Stimulated activated CD4-positive, alpha-beta T cell treated with anti-CD3 and anti-CD28 coated beads, Interleukin-4, amount 100 ng/mL, for 1 hour (primary cell): ENCODE results near the gene GDA.
A peak's percentile ranks its signal among the peaks of the same experiment; 100 is the strongest.
"Not testable (repeated sequence)": the region's sequence is repeated elsewhere in the genome, so short reads cannot be mapped to it uniquely, and the experiment has no call there.

Source experiments
- DNase-seq: peaks from one replicate; pipeline ENCODE4 v3.0.0-alpha.2; 2020

Gene GDA

DNA sequence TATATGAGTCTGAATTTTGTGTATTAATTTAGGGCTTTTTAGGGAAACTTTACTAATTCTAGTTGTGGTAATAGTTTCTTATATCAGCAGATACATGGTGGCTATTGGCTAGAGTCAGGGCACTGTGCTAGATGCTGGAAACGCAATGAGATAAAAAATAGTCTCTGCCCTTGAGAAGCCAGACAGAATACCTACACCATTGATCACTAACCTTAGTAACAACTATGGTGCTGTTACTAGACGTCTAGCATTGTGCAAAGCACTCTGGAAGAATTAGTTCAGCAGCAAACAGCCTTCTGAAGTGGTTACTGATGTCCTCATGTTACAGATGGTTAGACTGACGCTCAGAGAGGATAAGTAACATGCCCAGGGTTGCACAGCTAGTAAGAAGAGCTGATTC is 61.8 kb downstream of the GDA start:
- DNase-seq: no peak

DNA sequence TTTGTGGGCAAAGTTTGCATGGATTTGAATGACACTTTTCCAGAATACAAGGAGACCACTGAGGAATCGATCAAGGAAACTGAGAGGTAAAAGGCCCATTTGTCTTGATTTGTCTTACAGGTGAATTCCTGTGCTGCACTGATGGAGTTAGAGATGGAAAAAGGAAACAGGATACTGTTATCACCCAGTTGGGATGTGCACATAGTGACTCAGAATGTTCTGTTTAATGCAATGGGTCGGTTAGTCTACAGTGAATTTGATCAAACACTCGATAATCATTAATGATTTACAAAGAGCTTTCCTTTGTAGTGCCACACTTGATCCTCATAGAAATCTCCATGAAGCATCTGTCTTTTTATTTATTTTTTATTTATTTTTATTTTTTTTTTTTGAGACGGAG is 64.7 kb downstream of the GDA start:
- DNase-seq: no peak

DNA sequence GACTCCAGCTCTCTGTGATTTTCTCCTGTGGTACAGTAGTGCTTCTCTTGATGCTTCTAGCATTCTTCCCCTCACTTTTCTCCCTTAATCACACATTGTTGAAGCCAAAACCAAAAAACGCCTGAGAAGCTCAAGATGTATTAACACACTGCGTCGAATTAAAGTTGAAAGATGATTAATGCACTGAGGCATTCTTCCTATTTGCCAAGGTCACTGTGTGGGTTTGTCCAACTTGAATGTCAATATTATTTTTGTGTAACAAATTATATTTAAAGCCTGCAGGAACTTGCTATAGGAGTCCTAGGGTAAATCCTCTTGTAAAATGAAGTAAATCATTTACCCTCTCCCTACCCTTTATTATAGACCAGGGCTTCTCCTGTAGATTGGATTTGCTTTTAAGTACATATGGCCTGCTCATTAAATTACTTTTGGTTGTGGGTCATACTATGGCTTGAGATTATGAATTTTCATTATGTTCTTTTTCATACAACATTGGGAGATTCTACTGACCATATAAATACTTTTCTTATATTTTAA is 68.1 kb downstream of the GDA start:
- no peak for DNase-seq

DNA sequence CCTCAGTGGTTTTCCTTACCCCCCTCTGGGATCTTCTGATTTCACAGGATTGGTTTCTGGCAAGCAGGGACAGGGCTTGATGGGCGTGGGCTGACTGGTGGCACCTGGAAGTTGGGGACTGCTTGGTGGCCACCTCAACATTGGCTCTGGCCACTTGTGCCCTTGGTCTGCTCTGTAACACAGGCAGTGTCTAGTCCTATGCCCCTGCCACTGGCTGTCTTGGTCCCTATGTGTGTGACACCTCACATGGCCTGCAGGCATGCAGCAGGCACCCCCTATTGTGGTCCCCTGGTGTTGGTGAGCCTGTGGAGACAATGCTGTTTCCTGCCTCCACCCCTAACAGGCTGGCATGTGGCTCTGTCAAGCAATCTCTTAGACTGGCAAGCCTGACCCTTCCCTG is 71.3 kb downstream of the GDA start:
- DNase-seq: no peak

DNA sequence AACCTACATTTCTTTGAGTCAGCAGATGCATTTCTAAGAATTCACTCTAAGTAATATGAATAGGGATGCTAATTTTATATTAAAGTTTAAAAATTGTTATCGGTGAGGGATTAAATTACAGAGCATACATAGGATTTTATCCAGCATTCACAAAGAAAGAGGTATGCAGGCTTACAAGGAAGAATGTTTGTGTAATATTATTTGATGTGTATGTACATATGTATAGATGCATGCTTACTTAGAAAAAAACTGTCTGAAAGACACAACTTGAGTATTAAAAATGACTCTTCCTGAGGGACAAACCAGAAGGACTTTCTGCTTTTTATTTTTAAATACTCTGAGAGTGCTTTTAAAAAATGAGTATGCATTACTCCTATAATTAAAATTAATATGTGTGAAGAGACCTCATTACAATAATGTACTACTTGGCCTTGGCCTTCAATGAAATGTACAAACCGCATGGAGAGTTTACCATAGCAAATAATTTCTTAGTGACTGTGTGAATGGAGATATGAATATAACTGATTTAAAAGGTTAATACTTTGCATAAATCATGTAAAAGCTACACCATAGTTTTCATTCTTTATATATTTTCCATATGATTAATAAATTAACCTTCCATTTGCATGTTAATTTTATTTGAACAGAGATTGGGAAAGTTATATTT is 77.0 kb downstream of the GDA start:
- DNase-seq: no peak

DNA sequence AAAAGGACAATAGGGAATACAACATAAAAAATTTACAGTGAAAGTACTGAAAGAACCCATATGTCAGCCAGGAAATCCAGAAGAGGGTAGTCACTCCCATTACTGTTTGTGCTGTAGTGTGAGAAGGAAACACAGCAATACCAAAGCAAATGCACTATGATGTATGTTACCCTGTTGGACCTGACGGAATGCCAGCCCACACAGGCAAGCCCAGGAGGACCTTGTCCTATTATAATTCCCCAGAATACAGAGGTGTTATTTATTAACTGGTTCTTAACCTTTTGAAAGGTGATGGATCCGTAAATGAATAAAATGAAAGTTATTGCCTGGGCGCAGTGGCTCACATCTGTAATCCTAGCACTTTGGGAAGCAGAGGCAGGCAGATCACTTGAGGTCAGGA is 79.0 kb downstream of the GDA start:
- no peak for DNase-seq

DNA sequence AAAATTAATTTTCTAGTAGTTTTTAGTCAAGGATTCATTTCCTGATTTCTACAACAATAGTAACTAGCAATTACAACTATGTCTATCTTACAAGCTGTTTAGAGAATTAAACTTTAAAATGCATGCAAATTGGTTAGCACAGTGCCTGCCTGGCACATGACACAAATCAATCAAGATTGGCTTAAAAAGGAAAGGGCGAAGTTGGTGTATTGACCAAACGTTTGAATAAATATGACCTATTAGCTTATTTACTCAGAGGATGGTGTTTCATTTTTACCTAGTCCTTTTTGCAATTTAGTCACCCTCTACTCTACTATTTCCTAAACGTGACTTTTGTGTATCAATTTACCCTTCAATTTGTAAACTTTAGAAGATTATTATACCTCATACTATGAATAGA is 83.5 kb downstream of the GDA start:
- no peak for DNase-seq

DNA sequence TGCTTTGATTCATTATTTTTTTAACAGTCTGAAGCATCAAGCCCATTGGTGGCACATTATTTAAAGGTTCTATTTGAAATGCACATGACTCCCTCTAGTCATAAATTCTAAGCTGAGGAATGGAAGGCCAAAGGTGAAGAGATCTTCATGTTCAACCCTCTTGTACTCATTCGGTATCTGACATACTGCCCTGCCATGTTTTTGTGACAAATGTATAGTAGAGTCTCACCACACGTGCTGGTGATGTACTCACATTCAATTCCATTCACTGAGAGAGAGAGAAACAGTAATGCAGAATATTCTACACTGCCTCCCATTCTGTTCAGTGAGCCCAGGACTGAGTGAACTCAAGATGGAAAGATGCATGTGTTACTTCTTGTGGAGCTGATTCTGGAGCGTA is 98.3 kb downstream of the GDA start:
- DNase-seq: no peak

DNA sequence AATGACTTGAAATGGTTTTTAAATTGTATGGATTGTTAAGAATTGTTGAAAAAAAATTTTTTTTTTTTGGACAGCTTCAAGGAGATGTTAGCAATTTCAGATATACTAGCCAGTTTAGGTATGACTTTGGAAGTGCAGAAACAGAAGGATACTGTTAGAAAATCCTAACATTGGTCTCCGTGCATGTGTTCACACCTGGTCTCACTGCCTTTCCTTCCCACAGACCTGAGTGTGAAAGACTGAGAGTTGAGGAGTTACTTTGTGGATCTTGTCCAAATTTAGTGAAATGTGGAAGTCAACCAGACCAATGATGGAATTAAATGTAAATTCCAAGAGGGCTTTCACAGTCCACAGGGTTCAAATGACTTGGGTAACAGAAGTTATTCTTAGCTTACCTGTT is 102.3 kb downstream of the GDA start:
- no peak for DNase-seq

DNA sequence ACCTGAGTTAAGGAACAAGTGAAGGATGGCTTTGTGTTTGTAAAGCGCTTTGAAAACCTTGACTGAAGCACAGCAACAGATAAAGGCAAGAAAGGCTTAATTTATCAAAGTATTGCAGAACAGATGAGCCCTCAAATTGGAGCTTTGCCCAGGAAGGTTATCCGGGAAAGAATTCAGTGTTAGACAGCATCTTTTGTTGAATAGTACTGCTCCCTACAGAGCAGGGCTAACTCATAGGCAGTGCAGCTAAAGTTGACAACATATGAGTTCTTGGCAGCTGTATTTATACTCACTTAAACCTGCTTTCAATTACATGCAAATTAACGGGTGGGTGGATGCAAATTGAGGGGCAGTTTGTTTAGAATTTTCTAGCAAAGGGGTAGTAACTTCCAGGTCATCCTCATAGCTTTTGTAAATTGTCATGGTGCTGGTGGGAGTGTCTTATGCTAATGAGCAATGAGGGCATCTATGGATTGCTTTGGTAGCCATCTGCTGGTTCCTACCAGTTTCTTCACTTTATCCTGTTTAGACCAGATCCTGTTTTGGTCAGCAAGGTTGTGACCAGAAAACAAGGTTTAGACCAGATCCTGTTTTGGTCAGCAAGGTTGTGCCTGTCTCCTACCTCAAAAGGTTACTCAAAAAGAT is 105.8 kb downstream of the GDA start:
- DNase-seq: no peak

DNA sequence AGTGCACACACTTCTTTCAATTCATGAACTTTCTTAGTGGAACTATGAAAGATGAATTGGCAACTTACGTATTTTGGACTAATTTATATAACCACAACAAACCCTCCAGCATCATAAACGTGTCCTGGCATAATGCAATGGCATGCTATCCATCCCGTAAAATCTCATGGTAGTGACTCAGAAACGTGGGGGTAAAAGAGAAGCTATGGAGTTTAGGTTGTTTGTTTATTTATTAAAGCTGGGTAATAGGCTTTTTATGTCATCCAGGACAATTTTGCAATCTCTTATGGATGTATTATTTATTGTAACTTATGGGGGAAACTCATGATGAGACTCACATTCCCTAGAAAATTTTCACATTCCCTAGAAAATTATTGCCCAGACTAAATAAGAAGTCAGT is 106.3 kb downstream of the GDA start:
- DNase-seq: no peak

DNA sequence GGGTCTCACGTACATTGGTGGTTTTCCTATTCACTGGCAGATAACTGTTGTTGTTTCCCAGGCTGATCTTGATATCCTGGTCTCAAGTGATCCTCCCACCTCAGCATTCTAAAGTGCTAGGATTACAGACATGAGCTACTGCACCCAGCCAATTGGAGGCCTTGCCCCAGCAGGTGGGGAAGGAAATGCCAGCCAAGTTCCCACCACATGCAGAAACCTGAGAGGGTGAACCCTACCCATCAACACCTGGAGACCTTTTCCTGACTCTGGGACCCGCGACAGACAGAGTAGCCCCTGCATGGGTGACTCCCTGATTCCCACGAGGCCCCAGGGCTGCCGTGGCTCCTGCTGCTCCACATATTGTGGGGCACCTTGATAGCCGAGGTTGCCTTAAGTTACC is 107.7 kb downstream of the GDA start:
- DNase-seq: no peak

DNA sequence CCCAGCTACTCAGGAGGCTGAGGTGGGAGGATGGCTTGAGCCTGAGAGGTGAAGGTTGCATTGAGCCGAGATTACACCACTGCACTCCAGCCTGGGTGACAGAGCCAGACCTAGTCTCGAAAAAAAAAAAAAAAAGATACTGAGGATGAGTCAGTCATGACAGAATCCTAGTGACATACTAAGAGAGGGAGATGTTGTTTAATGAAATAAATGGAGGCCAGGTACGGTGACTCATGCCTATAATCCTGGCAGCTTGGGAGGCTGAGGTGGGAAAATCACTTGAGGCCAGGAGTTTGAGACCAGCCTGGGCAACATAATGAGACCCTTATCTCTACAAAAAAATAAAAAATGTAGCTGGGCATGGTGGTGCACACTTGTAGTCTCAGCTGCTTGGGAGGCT is 108.6 kb downstream of the GDA start:
- DNase-seq: no peak

DNA sequence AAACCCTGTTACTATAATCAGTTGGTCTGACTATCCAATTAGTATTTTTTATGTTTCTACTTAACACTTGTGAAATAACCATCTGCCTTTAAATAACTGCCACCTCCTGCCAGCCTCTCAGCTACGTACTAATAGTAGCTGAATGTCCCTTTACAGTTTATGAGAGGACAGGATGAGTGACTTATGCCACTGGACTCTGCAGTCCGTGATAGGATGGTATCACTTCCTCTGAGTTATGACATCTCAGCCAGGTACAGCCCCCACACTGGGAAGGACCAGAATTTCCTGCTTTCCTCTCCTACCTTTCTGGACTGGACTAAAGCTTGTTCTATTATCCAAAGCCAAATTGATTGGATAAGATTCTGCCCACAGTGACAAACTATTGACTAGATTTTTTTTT is 112.8 kb downstream of the GDA start:
- no peak for DNase-seq

DNA sequence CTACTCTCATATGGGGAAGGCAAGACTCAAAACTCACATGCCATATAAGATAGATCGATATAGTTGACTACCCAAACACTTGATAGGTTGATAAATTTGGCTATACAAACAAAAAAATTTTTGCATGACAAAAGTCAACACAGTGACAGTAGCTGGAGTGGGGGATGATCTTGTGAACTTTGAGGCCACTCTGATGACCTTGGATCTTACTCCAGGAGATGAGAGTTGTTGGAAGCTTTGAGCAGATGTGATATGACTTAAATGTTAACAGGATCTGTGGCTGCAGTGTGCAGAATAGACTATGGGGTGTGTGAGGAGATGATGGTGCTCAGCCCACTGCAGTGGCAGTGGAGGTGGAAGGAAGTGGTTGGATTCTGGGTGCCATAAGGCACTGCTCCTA is 114.3 kb downstream of the GDA start:
- no peak for DNase-seq

DNA sequence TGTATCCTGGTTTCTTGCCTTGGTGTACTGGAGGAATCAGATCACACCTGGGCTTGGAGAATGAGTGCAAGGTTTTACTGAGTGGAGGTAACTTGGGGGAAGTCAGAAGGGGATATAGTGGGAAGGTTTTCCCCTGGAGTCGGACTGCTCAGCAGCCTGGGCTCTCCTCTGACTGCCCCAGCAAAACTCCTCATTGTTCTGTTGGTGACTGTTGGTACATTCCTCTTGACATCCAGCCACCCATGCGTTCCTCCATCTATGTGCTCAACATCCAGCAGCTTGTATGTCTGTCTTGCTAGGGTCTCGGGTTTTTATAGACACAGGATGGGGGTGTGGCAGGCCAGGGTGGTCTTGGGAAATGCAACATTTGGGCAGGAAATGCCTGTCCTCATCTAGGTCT is 119.7 kb downstream of the GDA start:
- no peak for DNase-seq

DNA sequence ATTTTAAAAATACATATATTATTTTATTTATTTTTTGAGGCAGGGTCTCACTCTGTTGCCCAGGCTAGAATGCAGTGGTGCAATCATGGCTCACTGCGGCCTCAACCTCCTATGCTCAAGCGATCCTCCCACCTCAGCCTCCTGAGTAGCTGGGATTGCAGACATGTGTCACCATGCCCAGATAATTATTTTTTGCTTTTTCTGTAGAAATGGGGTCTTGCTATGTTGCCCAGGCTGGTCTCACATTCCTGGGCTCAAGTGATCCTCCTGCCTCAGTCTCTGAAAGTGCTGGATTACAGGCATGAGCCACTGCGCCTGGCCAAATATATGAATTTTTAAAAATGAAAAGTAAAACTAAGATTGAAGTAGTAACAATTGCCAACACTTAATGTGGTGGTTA is 121.1 kb downstream of the GDA start:
- not testable (repeated sequence) for DNase-seq

DNA sequence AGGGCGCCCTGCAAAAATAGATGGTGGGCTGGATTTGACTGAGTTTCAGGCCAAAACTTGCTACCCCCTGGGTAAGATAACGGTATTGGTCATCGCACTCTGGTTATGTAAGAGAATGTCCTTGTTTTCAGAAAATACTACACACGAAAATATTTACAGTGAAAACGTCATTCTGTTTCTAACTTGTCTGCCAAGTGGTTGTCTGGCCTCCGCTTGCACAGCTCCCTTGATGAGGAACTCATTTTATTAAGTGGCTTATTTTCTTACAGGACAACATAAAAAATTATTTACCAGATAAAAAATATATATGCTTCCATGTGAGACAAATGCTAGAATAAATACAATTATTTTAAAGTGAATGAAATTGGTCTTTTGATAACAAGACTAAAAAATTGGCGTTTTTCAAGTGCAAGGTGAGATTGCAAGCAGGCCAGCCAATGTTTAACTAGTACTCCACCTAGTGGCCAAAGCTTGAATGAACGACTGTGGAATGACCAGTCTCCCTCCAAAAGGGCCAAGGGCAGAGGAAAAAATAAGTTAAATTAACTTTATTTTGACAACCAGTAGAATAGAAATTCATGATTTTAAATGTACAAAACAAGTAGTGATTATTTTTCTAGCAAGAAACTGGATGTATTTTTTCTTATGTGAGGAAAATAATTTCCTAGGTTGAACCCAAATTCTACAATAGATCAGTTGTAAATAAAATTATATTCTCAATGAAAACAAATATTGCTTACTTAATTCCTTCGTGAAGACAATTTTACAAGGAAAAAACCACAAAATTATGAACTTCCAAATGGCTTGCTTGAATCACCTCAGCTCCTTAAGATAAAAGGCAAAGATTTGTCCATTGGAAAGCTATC is 122.6 kb downstream of the GDA start:
- peak; percentile 8 for DNase-seq

DNA sequence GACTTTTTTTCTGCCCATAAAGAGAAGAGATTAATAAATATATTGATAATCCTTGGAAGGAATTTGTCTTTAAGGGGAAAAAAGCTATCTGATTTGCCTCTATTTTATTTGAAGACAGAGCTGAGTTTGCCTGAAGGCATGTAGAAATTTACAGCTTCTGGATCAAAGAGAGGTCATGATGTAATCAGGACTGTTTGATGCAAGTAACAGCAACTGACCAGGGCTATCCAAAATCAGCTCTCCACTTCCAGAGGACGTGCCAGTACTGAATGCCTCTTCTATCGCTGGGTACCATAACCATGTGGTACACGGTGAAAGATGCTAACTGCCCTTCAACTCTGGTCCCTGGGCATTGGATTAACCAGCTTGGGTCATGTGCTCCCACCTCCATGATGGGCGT is 125.2 kb downstream of the GDA start:
- no peak for DNase-seq

DNA sequence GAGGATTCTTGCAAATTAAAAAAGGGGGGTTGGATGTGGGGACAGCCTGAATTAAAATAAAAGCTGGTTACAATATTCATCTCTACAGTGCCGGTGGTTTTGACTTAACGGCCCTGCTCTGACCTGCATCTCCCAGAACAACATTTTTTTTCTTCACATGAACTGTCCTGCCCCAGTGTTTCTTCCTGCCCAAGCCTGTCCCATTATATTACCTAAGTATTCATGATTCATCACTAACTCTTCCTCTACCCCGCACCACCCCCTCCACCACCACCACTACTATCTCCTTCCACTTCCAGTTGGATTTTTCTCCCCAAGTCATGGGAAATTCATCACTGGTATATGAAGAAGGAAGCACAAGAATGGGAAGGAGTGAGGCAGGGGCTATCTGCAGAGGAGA is 125.7 kb downstream of the GDA start:
- no peak for DNase-seq

DNA sequence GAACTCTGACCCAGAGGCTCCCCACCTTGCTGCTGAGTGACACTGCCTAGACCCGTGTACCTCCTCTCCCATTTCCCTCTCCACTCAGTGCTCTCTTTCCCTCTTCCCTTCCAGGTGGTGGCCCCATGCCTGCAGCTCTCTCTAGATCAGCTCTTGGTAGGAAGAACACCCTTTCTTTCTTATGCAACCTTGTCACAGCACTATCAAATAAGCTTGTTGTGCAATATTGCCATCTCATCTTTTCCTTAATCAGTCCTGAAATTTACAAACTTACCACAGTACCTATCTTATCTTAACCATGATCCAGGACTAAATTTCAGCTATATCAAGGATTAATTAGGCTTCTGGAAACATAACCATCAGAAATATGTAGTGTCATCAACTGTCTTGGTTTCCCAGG is 127.2 kb downstream of the GDA start:
- no peak for DNase-seq

DNA sequence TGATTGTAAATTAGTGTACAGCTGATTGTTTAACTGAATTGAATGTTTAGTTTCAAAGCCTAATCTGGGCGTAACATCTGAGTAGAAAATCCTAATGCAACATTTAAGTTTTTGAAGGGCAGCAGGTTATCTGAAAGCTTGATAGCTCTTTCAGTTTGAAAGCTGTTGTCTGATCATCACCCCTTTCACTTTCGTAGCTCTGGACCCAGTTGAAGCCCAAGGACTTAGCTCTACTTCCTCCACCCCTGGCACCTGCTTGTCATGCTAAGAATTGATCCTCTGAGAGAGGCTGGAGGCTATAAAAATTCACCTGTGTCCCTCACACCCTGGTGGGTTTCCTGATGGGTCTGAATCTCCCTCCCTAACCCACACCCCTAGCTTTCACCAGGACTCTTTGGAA is 129.7 kb downstream of the GDA start:
- DNase-seq: no peak

DNA sequence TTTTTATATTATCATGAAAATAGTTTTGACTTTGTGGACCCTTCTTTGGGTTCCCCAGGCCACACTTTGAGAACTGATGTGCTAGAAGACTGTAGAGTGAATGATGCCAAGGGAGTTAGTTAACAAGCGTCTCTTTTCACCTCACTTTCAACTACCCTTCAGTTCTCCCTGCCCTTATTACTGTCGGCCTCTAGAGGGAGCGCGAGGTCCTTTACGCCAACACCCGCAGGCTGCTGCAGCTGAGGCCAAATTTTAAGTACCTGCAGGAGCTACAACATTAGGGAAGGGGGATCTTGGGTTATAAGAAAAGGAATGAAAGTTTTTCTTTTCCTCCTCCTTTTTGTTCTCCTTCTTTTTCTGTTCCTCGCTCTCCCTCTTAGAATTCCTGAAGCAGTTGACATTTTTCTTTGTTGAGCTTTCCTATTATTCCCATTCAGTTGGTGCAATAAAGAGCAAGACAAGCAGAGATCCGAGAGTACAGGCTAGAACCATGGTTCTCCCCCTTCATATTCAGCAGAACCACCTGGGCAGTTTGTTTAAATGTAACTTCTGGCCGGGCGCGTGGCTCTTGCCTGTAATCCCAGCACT is 131.8 kb downstream of the GDA start:
- peak; percentile 69 for DNase-seq

DNA sequence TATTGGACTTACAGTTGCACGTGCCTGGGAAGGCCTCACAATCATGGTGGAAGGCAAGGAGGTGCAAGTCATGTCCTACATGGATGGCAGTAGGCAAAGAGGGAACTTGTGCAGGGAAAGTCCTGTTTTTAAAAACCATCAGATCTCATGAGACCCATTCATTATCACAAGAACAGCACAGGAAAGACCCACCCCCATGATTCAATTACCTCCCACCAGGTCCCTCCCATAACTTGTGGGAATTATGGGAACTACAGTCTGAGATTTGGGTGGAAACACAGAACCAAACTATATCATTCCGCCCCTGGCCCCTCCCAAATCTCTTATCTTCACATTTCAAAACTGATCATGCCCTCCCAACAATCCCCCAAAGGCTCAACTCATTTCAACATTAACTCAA is 140.2 kb downstream of the GDA start:
- no peak for DNase-seq
